ENCODE results near the gene MDGA2.

Gene MDGA2

DNA sequence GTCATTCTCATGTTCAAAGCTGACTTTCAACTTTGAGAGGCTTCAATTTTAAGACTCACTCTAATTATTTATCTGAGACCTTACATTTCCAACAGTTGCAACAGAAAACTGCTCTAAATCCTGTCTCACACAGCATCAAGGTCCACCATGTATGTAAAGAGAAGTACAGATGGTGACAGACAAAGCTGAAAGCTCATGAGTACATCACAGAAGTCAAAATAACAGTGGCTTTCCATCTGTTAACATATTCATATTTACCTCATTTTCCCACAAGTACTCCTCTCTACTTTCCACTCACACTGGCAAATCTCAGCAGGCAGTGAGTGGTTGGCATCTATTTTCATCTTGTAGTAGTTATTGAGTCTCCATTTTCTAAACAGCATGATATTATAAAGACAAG, 192.0 kb downstream of the MDGA2 start:
- no peak for DNase-seq

DNA sequence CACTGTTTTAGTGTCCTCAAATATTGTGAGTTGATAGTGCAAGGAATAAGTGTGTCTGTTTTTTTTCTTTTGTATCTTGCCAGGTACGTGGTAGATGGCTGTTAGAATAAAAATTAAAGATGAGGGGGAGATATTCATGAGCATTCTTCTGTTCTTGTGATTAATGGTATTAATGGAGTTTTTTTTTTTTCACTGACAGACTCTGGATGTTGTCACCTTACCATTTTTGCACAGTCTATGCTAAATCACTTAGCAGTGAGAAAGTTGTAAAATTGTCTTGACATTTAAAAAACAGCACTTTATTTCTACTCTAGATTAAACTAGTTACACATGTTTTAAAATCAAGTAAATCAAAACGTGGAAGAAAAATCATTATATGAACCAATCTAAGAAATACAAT, 204.3 kb downstream of the MDGA2 start:
- DNase-seq, result no peak

DNA sequence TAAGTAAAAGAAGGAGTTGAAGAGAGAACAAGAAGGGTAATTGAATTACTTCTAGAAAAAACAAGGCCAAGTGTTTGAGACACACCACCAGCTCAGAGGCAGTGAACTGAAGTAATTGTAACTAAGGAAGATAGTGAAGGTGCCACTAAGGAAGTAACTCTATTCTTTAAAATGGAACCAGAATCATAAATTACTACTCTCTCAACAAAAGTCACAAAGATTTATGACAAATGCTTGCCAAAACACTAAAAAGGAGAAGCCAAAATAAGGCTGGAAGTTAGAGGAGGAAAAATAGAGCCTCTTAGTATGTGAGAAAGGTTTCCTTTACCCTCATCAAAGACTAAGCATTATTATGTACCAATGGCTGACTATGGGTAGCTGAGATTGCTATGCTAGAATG, 208.5 kb downstream of the MDGA2 start:
- no peak for DNase-seq

DNA sequence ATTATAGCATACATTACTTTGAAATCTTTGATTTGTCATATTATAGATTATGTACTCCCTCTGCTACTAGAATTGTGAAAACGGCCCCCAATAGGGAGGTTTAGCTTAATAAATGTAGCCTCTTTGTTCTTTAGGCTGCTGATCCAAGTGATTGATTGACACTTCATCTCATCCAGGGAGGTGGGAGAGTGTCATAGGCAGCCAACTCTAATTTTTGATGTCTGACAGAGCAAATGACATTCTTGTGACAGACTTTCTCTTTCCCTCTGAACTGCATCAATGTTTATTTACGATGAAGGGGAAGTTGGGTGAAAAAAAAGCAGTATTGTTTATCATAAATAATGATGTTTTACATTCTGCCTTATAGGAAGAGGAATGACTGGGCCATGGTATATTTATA, 221.4 kb downstream of the MDGA2 start:
- DNase-seq, result no peak

DNA sequence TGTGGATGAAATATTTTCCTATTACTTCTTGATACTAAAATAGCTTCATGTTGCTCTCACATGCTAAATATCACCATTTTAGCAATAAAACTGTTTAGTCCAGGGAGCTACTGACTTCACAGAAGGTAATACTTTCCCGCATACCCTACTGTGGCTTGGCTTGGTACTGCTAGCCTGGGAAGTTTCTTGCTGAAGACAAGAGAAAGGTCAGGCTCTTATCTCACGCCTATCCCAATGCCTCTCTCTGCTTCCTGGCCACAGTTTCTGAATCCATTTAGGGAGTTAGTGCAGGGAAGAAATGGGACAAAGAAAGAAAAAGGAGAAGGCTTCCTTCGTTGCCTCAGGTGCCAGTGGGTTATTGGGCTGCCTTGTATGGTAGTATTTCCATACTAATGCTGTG, 228.3 kb downstream of the MDGA2 start:
- DNase-seq, result no peak

DNA sequence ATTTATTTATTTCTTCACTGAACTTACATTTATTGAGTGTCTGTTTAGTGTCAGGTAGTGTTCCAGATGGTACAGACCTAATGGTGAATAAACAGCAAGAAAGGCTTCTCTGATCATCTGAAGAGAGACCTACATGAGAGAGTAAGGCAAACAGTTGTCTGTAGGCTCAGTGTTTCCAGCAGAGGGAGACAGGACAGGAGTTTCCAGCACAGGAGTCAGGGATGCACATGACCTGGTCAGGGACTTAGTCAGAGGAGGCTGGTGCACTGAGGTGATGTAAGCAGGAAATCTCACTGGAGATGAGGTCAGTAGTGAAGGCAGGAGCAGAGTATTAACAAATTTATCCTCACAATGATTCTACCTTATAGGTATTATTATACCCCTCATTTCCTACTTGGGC, 233.2 kb downstream of the MDGA2 start:
- no peak for DNase-seq

DNA sequence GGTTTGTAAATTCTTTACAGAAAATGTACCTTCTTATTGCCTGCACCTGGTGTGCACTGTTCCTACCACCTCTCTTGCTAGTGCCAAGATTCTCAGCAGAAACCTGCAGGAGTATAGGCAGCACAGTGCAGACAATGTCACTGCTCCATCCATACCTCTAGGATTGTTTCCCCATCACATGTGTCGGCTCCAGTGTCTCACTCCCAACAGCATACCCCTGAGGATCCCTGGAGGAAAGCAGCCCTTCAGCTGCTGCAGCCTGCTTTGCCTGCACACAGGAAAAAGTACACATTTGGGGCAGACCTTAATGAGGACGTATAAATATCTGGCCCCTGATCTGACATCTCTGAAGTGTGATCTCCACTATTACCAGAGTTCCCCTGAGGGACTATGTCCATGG, 235.5 kb downstream of the MDGA2 start:
- no peak for DNase-seq

DNA sequence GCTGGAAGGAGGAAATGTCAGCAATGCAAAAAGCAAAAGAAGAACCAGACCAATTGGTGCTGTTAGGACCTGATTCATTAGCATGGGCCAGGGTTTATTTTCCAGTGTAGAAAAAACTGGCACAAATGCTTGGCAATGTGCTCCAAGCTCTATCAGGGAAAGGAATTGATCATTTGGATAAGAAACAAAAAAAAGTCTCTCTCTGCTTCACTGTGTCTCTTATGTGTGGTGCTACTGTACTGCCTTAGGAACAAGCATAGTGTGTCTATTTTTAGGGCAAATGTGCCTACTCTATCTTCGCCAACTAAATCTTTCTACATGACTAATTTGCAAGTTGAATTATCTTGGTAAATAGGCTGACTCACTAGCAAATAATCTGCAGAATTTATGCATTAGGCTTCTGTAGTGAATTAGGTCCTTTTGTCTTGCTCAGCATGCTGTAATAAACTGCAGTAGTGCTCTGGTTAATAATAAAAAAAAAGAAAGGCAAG, 236.7 kb downstream of the MDGA2 start:
- no peak for DNase-seq

DNA sequence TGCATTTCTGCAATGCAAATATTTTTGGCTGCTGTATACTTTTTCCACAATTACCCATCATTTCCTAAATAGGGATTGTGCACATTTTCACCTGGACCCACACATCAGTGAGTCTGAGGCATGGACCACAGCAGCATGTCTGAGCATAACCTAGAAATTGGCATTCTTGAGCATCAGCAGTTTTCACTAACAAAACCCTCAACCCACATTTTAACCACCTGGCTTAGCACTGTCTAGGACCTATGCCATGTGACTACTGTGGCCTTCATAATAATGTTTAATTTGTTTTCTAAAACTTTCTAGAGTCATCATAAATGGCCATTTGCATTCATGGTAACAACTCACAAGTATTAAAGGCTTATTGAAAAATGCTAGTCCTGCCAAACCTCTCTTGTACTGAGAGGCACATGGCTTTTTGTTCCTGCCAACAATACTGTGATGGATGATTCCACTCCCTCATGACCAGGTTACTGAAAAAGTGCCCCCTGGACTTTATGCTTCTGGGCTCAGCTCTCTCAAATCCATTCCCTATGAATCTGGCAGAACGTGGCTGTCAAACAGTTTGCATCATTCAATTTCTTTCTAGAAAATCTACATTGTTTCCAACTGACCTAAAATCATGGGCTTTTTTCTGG, 240.0 kb downstream of the MDGA2 start:
- no peak for DNase-seq

DNA sequence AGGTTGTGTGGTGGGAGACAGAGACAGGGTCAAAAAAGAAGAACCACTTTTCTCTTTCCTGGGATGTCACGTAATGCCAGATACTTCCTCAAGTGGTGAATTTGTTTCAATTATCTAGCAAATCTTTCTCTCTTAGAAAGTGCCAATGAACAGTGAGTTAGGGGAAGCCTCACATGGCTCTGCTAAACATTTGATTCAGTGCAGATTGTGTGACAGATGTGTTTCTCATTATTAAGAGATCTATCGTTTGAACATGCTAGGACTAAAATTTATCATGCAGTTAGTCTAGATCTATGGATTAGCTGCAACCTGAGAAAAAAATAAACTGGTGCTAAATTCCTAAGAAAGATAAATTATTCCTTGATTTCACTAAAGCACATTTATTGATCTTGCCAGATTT, 247.8 kb downstream of the MDGA2 start:
- no peak for DNase-seq

DNA sequence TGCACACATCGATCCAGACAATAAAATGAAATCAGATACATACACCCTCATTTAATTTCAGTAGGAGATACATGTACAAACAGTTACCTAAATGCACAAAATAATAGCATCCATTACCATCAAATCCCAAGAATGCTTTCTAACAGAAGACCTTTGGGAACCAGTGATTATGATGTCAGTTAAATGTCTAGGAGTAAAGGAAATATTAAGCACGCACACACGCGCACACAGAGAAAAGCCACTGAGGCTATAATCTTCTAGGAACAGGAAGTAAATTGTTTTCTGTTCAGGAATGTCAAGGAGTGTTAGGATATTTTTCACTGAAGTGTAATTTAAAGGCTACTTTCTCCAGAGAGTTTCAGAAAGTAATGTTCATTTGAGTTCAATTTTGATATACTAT, 250.1 kb downstream of the MDGA2 start:
- no peak for DNase-seq

DNA sequence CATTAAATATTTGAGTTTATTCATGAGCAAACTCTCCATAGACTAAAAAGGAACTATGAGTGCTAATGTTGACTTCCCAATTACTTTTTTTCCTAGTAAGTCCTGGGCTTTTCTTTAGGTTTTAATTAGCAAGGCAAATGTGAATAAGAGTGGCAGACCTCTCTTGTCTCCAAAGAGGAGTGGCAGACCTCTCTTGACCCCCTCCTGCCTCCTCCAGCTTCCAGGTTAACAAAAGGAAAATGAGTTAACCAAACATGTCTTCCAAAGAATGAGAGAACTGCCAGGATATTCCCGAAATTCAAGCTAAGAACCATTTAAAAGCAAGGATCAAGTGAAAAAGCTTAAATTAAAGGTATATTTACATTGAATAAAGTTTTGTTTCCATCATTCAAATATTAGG, 253.2 kb downstream of the MDGA2 start:
- no peak for DNase-seq

DNA sequence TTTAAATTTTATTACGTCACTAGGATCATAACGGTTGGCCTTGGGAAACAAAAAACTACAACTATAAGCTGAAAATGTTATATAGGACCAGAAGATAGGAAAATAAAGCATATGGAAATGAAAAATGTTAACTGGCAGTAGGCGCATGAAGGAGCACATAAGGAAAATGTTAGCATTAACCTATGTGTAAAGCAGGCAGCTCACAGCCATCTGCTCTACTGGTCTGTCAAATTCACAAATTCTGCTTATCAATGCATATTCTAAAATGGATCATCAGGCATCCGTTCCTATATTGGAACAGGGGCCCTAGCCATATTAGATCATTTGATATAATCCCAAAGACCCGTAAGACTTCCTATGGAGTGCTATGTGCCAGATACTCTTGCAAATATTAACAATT, 263.9 kb downstream of the MDGA2 start:
- no peak for DNase-seq

DNA sequence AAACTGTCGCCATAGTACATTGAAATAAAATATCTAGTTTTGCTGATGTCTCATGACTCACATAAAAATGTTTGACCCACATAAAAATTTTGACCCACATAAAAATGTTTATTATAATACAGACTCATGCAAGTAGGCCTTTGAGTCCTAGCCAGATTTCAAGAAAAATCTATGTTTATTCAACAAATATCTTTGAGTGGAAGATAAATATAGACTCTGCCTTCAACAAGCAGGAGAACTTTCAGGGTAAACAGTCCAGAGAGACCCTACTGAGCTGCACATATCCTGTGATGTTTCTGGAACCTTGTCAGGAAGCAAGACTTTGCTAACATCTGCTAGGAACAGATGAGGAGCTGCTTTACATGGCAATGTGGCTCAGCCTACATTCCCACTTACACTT, 283.1 kb downstream of the MDGA2 start:
- no peak for DNase-seq

DNA sequence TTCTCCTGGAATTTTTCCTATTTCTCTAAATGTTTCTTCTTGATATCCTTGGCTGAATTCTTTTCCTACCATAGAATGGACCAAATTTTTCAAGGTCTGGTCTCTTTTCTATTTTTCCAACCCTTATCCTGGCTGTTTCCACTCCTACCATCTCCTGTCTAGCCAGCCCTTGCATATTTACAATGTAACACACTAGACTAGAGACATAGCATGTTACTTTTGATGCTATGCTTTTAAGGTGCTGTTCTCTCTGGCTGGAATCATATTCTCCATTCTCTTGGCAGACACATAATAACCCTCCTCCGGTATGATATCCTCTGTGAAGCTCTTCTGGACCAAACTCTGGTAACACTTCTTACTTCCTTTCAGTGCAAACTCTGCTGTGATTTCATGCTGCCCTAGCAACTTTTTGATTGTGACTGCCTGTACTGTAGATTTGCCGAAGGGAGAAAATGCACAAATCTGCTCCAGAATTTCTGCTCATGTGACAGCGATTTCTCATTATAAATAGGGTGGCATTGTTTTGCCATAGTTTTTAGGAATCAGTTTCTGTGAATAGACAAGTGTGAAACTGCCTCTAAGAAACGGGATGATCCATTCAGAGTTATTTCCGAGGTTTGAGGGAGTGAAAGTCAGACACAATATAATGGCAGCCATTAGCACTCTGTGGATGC, 284.4 kb downstream of the MDGA2 start:
- DNase-seq, result no peak

DNA sequence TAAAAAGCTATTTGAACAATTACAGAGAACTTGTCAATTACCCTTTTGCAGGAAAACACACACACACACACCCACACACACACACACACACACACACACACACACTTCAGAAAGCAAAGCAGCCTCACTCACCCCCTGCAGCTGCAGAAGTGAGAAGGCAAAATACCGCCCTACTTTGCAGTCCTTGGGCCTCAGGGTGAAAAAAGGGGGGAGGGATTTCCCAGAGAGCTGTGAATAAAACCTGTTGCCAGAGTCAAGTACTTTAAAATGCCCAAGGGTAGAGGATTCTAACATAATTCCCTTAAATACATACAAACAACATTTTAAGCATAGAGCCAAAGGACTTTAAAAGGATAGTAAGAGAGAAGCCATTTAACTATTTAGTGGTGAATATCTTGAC, 285.9 kb downstream of the MDGA2 start:
- no peak for DNase-seq

DNA sequence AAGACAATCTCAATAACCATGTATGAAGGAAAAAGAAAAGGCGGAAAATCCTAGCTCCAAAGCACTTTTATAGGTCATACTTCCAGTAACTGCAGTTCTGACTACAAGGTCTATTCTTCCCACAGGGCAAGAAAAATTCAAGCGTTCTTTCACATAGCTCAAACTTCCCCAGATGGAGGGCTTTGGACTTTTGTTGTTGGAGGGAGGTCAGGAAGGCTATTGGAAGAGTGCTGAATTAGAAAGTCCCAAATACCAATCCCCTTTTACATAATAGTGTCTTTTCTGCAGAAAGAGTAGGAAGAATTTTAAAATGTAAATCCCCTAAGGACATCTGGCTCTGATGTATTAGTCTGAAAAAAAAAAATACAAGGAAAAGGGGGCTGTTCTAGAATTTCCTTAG, 309.4 kb downstream of the MDGA2 start:
- DNase-seq, result no peak

DNA sequence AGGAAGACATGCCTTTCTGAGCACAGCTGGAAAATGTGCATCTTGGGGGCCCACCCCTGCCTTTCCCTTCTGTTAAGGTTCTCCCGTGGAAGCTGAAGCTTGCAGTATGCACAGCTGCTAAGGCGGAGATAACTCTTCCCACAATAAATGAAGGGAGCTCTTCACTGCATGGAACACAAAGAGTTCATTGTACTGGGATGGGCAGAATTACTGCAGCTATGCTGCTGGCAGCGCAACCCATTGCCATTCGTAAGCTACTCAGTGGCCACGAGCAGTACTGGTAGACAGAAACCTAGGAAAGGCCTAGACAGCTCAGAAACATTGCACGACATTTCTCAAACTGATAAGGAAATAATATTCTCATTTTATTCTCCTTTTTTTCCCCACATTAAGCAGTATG, 310.2 kb downstream of the MDGA2 start:
- no peak for DNase-seq

DNA sequence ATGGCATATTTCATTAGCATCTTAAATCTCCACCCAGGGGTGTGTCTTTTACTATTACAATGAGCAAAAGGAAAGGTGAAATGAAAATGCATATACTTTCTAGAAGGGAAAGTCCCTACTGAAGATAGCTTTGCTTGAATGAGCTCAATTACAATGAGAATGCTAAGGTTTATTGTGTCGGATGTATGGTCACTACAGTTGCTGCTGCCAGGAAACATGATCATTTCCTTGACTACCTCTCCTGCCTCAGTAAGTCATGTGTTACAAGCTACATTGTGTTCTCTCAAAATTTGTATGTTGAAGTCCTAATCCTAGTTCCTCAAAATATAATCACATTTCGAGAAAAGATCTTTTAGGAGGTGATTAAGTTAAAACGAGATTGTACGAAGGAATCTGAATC, 322.2 kb downstream of the MDGA2 start:
- no peak for DNase-seq

DNA sequence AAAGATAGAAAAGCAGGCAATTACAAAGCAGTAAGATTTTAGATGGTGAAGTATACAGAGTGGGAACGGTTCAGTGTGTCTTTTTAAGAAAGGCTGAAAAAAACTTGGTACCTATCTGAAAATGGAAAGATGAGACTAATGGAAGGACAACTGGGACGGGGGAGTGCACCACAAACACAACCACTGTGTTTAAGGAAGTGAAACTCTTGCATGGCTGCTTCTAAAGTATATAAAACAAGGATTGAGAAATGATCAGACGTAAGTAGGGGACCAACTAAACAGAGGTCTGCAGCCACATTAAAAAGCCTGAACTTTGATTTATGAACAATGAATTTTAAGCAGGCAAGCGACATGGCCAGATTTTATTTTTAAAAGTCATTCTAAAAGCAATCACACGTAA, 328.6 kb downstream of the MDGA2 start:
- DNase-seq, result no peak

DNA sequence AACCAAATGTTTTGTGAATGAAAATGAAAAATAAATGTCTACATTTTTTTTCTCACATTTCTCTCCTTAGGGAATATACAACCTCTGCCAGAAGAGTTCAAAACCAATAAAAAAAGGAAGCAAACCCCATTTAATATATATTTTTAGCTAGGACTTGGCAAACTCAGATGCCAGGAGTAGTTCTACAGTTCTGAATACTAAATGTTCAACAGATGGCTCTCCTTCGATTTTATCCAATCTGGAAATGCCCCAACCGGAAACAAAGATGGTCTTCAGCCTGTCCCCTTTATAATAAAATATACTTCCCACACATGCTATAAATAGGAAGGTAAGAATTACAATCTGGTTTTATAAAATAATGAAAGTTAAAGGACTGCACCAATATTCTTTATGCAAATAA, 330.4 kb downstream of the MDGA2 start:
- DNase-seq, result no peak

DNA sequence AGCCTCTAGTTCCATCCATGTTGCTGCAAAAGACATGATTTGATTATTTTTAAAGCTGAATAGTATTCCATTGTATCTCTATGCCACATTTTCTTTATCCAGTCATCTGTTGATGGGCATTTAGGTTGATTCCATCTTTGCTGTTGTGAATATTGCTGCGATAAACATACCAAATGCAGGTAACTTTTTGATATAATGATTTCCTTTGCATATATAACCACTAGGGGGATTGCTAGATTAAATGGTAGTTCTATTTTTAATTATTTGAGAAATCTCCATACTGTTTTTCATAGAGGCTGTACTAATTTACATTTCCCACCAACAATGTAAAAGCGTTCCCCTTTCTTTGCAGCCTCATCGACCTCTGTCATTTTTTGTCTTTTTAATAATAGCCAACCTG, 342.5 kb downstream of the MDGA2 start:
- no peak for DNase-seq

DNA sequence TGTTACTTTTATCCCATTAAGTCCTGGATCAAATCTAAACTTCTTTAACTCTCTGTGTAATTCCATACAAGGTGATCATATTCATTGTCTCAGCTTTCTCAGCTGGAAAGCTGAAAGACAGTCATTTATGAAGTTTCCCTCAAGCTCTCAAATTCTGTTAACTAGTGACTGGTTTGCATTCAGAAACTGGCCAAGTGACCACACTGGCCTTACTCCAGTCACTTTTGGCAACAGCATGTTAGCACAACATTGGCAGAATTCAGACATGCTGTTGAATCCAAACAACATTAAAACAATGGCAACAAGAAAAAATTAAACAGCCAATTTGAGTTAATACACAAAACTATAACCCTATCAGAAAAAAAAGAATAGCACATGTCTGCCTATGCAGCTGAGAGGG, 343.3 kb downstream of the MDGA2 start:
- DNase-seq, result no peak

DNA sequence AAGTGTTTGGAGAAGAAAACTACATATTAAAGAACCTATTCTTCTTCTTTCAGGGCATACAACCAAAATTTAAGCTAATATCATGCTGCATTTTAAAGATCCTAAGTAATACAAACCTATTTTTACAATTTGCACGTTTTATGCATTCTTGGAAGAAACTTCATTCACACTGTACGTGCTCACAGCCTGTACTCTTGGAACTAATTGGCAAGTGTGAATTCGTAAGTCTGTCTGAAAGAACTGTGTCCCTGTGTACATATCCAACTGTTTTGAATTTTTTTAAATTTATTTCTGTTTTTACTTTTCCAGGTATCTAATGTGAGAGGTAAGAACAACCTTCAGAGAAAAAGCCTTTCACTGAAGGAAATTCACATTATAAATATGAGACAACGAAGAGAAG, 347.0 kb downstream of the MDGA2 start:
- no peak for DNase-seq

DNA sequence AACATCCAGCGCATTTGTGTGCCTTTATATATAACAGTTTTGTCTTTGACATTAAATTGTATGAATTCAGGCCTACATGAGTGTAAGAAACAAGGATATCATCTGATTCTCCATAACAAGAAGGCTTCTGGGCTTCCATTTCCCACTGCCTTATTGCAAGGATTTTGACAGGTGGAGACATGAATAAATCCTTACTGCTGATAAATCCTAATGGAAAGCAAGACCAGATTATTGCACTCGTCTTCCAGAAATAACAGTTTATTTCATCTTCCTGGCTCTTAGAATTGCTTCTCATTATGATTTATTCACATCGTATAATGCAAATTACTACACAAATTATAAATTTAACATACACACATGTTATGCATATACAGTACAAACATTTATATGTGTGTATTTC, 348.1 kb downstream of the MDGA2 start:
- no peak for DNase-seq

Measured in stimulated activated CD4-positive, alpha-beta T cell treated with anti-CD3 and anti-CD28 coated beads, Interleukin-1b, Interleukin-23, amount 100 ng/mL, for 48 hours (primary cell).